ENCODE results near the gene ATXN1.

The ATXN1 gene

DNA sequence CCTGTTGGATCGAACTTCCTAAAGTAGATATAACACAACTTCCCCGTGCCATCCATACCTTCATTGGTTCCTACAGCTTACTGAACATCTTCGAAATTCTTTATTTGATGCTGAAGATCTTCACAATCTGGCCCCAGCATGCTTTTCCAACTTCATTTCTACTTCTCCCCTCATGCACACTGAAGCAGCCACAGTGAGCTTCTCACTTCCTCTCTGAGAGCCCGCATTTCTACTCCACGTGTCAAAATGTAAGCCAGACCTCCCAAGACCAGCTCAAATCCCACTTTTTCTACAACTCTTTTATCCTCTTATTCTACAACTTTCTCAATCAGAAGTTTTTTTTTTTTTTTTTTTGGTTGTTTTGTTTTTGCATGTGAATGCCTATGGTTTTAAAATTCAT lies 268.1 kb downstream of the ATXN1 start:
- TF ChIP-seq, protein P1, sequence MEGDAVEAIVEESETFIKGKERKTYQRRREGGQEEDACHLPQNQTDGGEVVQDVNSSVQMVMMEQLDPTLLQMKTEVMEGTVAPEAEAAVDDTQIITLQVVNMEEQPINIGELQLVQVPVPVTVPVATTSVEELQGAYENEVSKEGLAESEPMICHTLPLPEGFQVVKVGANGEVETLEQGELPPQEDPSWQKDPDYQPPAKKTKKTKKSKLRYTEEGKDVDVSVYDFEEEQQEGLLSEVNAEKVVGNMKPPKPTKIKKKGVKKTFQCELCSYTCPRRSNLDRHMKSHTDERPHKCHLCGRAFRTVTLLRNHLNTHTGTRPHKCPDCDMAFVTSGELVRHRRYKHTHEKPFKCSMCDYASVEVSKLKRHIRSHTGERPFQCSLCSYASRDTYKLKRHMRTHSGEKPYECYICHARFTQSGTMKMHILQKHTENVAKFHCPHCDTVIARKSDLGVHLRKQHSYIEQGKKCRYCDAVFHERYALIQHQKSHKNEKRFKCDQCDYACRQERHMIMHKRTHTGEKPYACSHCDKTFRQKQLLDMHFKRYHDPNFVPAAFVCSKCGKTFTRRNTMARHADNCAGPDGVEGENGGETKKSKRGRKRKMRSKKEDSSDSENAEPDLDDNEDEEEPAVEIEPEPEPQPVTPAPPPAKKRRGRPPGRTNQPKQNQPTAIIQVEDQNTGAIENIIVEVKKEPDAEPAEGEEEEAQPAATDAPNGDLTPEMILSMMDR (IDR thresholded peaks at IDR 0.05; ENCODE audit: insufficient read depth, low read length, poor library complexity, severe bottlenecking), result no peak
- peak overlapping the region; percentile 55 for H3K4me3 ChIP-seq (replicated peaks; ENCODE audit: low read depth, low read length)
- DNase-seq (ENCODE audit: extremely low read depth, insufficient read length), result no peak
- no peaks in the 10 kb centered on the region for H3K36me3 ChIP-seq (ENCODE audit: control insufficient read depth, insufficient read depth, low read length)
- no peaks in the 10 kb centered on the region for H3K27me3 ChIP-seq (replicated peaks; ENCODE audit: control insufficient read depth, insufficient read depth, low read length)

DNA sequence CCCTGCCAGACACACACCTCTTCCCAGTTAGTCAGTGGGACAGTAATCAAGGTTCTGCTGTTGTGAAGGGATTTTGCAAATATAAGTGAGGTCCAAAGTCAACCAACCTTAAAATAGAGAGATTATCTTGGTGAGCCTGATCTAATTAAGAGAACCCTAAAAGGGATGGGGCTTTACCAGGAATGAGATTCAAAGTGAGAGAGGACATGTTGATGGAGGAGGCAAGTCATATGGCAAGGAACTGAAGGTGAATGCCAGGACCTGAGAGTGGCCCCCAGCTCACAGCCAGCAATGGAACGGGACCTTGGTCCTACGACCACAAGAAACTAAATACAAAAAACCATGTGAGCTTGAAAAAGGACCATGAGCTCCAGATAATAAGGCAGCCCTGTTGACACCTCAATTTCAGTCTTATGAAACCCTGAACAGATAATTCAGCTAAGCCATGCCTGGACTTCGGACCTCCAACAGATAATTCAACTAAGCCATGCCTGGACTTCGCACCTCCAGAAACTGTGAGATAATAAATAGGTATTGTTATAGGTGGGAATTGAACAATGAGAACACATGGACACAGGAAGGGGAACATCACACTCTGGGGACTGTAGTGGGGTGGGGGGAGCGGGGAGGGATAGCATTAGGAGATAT lies 269.5 kb downstream of the ATXN1 start:
- DNase-seq (ENCODE audit: extremely low read depth, insufficient read length), result no peak
- no peaks in the 10 kb centered on the region for H3K27me3 ChIP-seq (replicated peaks; ENCODE audit: control insufficient read depth, insufficient read depth, low read length)

DNA sequence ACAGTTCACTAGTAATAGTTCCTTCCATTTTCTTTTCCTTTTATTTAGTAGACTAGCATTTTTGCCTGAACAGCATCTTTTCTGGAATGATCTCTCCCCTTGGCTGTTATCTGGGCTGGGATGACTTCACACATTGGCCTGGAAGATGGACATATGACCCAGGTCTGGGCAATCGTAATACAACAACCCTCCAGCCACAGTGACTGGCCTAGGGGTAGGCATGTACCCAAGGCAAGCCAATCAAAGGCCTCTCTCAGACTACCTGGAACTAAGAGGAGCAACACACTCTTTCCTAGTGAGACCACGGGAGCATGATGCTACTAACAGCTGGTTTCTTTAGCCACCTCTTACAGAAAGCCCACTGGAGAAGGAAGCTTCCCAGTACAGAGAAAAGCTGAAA lies 270.6 kb downstream of the ATXN1 start:
- Histone ChIP-seq H3K27me3 (replicated peaks; ENCODE audit: control insufficient read depth, insufficient read depth, low read length) (no peaks in the 10 kb centered on the region), H3K36me3 (ENCODE audit: control insufficient read depth, insufficient read depth, low read length) (no peaks in the 10 kb centered on the region; the same call in 1 of the 2 replicates), H3K4me3 (replicated peaks; ENCODE audit: low read depth, low read length) (no peak overlapping the region)
- DNase-seq (ENCODE audit: extremely low read depth, insufficient read length), result no peak
- TF ChIP-seq, protein P1 (IDR thresholded peaks at IDR 0.05; ENCODE audit: insufficient read depth, low read length, poor library complexity, severe bottlenecking), result no peak

More for the DNA sequence above, 269.5 kb downstream of the ATXN1 start:
- TF ChIP-seq, protein P1 (IDR thresholded peaks at IDR 0.05; ENCODE audit: insufficient read depth, low read length, poor library complexity, severe bottlenecking), result no peak
- Histone ChIP-seq H3K36me3 (ENCODE audit: control insufficient read depth, insufficient read depth, low read length) (no peaks in the 10 kb centered on the region), H3K4me3 (replicated peaks; ENCODE audit: low read depth, low read length) (peak overlapping the region; percentile 14; the same call in 1 of the 2 replicates)

DNA sequence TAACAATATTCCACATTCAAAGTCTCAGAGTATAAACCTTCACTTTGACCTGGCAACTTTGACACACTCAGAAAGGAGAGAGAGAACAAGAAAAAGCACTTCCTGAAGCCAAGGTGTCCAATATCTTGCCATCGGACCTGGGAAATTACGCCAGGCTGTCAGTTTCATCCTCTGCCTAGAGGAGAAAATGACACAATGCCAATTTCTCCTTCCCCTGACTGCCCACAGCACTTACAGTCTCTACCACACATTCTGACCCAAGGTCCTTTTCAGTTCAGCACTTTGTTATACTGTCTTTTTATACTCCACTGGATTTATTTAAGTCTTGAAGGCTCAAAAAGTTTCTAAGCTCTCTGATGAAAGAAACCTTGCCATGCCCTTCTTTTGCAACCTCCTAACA lies 272.4 kb downstream of the ATXN1 start:
- no peaks in the 10 kb centered on the region; the same call in 1 of the 2 replicates for H3K36me3 ChIP-seq (ENCODE audit: control insufficient read depth, insufficient read depth, low read length)
- no peak overlapping the region for H3K4me3 ChIP-seq (replicated peaks; ENCODE audit: low read depth, low read length)
- TF ChIP-seq, protein P1 (IDR thresholded peaks at IDR 0.05; ENCODE audit: insufficient read depth, low read length, poor library complexity, severe bottlenecking), result no peak
- no peak for DNase-seq (ENCODE audit: extremely low read depth, insufficient read length)
- no peaks in the 10 kb centered on the region for H3K27me3 ChIP-seq (replicated peaks; ENCODE audit: control insufficient read depth, insufficient read depth, low read length)

DNA sequence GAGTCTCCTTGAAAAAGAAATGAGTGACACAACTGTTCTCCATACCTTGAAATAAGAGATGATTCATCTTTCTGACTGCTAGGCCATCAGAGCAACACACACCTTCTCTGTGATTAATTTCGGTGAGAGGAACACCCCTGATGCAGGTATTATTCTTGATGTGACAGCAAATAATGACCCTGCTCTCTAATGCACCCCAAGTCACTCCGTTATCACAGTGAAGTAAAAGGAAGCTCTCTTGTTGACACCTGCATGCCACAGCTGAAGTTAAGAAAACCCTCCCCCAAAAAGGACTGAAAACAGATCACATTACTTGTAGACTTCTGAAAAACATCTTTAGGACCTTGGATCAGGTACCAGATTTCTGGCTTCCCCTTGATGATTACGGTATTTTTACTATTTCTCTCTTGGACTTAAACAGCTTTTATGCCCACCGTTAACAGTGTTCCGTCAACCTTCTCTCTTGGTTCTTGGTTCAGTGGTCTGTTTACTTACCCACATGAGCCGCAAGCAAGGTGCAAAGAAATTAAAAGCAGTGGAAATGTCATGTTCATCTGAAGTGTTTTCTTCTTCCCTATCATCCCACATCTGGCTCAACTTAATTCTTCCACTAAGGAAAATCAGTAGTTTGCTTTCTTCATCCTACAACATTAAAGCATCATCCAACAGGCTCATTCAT lies 273.1 kb downstream of the ATXN1 start:
- Histone ChIP-seq H3K36me3 (ENCODE audit: control insufficient read depth, insufficient read depth, low read length) (no peaks in the 10 kb centered on the region; the same call in 1 of the 2 replicates), H3K4me3 (replicated peaks; ENCODE audit: low read depth, low read length) (no peak overlapping the region), H3K27me3 (replicated peaks; ENCODE audit: control insufficient read depth, insufficient read depth, low read length) (no peaks in the 10 kb centered on the region)
- TF ChIP-seq, protein P1 (IDR thresholded peaks at IDR 0.05; ENCODE audit: insufficient read depth, low read length, poor library complexity, severe bottlenecking), result no peak
- no peak for DNase-seq (ENCODE audit: extremely low read depth, insufficient read length)
